Measurements from ENCODE around the gene FER1L5.

- TF ChIP-seq CTCF (IDR thresholded peaks at IDR 0.05) (no peak), POLR2A (IDR thresholded peaks at IDR 0.05) (no peak)
Measured at GRCh38 chr2:96642564-96643360, at the start of gene FER1L5.

Measured in adrenal gland (tissue), 5 donors.